K562 (cell line): ENCODE data around the gene PKD1. TPM values are rescaled to one million over a fixed set of nuclear protein-coding genes. Genes with fewer than 3 reads are reported as not detected.
A peak's percentile ranks its signal among the peaks of the same experiment; 100 is the strongest.

Experiments used
- ESRRA ChIP-seq: fragments of 450-650 bp; IDR thresholded peaks from 2 replicates; pipeline ENCODE4 v1.6.1; 2014; ENCODE audit warnings: low read depth, mild to moderate bottlenecking, moderate library complexity, borderline replicate concordance
- MAFF ChIP-seq: IDR thresholded peaks from 2 replicates; pipeline ENCODE4 v1.6.1; 2012; ENCODE audit warnings: low read length, improper control_type of control experiment
- NR1H2 ChIP-seq: sonication (generic); formaldehyde crosslinking; IDR thresholded peaks from 2 replicates; pipeline ENCODE4 v1.4.0; 2020; ENCODE audit warnings: mild to moderate bottlenecking, missing genetic modification reagents
- RHOXF2B ChIP-seq: fragments of 250-450 bp; sonication (Bioruptor Pico); conservative IDR thresholded peaks from 2 replicates; pipeline ENCODE4 v1.5.1; 2021
- ZNF184 ChIP-seq: sonication (generic); formaldehyde crosslinking; IDR thresholded peaks from 2 replicates; pipeline ENCODE4 v1.5.0; 2020; ENCODE audit warnings: missing genetic modification reagents
- ZNF274 ChIP-seq: IDR thresholded peaks from 2 replicates; pipeline ENCODE4 v1.6.1; 2011; ENCODE audit warnings: low read depth, mild to moderate bottlenecking, low read length, moderate library complexity, borderline replicate concordance
- ZNF561 ChIP-seq: fragments of 450-650 bp; formaldehyde crosslinking; conservative IDR thresholded peaks from 2 replicates; pipeline ENCODE4 v1.4.0; 2020; ENCODE audit warnings: mild to moderate bottlenecking, moderate library complexity
- ZZZ3 ChIP-seq: fragments of 450-650 bp; IDR thresholded peaks from 2 replicates; pipeline ENCODE4 v1.6.1; 2016; ENCODE audit warnings: antibody characterized with exemption, mild to moderate bottlenecking, moderate library complexity
- polyA plus RNA-seq, 8 experiments: library from polyadenylated mRNA; depleted of rRNA in 4 of 8; stranded (reverse) in 5 of 8; unstranded in 3 of 8; fragments of >200 nt; fragmentation: Nextera tagmentation in 2 of 8; fragmentation: Illumina TruSeq in 1 of 8; extraction: Ambion mirVana in 2 of 8; extraction: Trizol in 1 of 8; gene quantifications; 2 replicates each; pipeline versions ENCODE4 v1.2.1 to v1.2.3, GENCODE V29; 2011 to 2014; ENCODE audit warnings: inconsistent platforms in 1 of 8, missing spikeins in 1 of 8
- total RNA-seq, 7 experiments: library from RNA; depleted of rRNA in 6 of 7; stranded (reverse); fragments of >200 nt in 6 of 7; fragmentation: Illumina TruSeq in 2 of 7; extraction: Trizol in 2 of 7; gene quantifications; 2 replicates each; pipeline versions ENCODE4 v1.2.1 to v1.2.3, GENCODE V29; 2011 to 2021; ENCODE audit warnings: low replicate concordance in 1 of 7
- TF ChIP-seq, protein P1 (sequence below): fragments of 450-650 bp; IDR thresholded peaks from 2 replicates; pipeline ENCODE4 v1.6.1; 2016; ENCODE audit warnings: low read depth
- TF ChIP-seq, protein P2 (sequence below), 2 experiments: fragments of 450-650 bp in 1 of 2; IDR thresholded peaks; 2 replicates each; pipeline ENCODE4 v1.6.1; 2011 to 2017; ENCODE audit warnings: low read depth in 2 of 2, antibody characterized with exemption in 1 of 2, borderline replicate concordance in 1 of 2, low read length in 1 of 2, mild to moderate bottlenecking in 1 of 2, mixed read lengths in 1 of 2; ENCODE audit not compliant: control insufficient read depth in 1 of 2
- TF ChIP-seq, protein P3 (sequence below): IDR thresholded peaks from 2 replicates; pipeline ENCODE4 v1.6.1; 2014; ENCODE audit warnings: antibody characterized with exemption
- TF ChIP-seq, protein P4 (sequence below), 2 experiments: fragments of 450-650 bp; conservative IDR thresholded peaks; 2 replicates each; pipeline ENCODE4 v1.6.1; 2017; ENCODE audit warnings: mild to moderate bottlenecking in 2 of 2, moderate library complexity in 2 of 2

Gene PKD1
- total and polyA plus RNA-seq, 9 of the 15 experiments (the other 6 are each of a cell fraction or from before 2014, with no cell fraction given): 0.23 to 93.5 (median 12.6) TPM

DNA sequence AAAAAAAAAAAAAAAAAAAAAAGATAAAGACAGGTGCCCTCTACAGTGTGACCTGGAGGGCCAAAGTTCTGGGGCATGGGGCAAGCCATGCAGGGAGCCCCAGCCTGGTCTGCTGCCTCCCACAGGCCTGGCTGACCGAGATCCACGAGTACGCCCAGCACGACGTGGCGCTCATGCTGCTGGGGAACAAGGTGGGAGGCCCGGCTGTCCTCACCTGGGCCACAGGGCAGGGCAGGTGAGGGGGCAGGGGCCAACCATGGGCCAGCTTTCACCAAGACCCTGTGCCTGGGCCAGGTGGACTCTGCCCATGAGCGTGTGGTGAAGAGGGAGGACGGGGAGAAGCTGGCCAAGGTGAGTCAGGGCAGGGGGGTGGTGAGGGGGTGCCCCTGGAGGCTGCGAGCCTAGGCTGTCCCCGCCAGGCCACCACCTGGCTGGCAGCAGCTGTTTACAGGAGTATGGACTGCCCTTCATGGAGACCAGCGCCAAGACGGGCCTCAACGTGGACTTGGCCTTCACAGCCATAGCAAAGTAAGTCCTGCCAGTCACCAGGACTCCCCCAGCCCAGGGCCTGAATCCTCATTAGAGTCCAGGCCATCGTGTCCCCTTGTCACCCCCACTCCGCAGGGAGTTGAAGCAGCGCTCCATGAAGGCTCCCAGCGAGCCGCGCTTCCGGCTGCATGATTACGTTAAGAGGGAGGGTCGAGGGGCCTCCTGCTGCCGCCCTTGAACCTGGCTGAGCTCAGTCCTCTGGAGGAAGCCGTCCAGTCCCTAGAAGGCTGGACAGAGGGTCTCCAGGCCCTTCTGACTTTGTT is 17.2 kb upstream of the PKD1 start (continued):
- TF ChIP-seq ESRRA (peak; percentile 77), ZNF274 (no peak), ZNF561 (no peak), MAFF (no peak), NR1H2 (CRISPR knock-in tag) (no peak), ZNF184 (CRISPR knock-in tag) (no peak), ZZZ3 (no peak), RHOXF2B (CRISPR knock-in tag) (no peak)
- TF ChIP-seq, protein P1, sequence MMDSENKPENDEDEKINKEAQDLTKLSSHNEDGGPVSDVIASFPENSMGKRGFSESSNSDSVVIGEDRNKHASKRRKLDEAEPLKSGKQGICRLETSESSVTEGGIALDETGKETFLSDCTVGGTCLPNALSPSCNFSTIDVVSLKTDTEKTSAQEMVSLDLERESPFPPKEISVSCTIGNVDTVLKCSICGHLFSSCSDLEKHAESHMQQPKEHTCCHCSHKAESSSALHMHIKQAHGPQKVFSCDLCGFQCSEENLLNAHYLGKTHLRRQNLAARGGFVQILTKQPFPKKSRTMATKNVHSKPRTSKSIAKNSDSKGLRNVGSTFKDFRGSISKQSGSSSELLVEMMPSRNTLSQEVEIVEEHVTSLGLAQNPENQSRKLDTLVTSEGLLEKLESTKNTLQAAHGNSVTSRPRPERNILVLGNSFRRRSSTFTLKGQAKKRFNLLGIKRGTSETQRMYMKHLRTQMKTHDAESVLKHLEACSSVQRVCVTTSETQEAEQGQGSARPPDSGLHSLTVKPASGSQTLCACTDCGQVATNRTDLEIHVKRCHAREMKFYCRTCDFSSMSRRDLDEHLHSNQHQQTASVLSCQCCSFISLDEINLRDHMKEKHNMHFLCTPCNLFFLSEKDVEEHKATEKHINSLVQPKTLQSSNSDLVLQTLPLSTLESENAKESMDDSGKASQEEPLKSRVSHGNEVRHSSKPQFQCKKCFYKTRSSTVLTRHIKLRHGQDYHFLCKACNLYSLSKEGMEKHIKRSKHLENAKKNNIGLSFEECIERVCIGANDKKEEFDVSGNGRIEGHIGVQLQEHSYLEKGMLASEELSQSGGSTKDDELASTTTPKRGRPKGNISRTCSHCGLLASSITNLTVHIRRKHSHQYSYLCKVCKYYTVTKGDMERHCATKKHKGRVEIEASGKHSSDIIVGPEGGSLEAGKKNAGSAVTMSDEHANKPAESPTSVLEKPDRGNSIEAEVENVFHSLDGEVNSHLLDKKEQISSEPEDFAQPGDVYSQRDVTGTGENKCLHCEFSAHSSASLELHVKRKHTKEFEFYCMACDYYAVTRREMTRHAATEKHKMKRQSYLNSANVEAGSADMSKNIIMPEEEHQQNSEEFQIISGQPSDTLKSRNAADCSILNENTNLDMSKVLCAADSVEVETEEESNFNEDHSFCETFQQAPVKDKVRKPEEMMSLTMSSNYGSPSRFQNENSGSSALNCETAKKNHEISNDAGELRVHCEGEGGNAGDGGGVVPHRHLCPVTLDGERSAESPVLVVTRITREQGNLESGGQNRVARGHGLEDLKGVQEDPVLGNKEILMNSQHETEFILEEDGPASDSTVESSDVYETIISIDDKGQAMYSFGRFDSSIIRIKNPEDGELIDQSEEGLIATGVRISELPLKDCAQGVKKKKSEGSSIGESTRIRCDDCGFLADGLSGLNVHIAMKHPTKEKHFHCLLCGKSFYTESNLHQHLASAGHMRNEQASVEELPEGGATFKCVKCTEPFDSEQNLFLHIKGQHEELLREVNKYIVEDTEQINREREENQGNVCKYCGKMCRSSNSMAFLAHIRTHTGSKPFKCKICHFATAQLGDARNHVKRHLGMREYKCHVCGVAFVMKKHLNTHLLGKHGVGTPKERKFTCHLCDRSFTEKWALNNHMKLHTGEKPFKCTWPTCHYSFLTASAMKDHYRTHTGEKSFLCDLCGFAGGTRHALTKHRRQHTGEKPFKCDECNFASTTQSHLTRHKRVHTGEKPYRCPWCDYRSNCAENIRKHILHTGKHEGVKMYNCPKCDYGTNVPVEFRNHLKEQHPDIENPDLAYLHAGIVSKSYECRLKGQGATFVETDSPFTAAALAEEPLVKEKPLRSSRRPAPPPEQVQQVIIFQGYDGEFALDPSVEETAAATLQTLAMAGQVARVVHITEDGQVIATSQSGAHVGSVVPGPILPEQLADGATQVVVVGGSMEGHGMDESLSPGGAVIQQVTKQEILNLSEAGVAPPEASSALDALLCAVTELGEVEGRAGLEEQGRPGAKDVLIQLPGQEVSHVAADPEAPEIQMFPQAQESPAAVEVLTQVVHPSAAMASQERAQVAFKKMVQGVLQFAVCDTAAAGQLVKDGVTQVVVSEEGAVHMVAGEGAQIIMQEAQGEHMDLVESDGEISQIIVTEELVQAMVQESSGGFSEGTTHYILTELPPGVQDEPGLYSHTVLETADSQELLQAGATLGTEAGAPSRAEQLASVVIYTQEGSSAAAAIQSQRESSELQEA: no peak; the same call in 1 of the 2 replicates
- TF ChIP-seq, protein P2, sequence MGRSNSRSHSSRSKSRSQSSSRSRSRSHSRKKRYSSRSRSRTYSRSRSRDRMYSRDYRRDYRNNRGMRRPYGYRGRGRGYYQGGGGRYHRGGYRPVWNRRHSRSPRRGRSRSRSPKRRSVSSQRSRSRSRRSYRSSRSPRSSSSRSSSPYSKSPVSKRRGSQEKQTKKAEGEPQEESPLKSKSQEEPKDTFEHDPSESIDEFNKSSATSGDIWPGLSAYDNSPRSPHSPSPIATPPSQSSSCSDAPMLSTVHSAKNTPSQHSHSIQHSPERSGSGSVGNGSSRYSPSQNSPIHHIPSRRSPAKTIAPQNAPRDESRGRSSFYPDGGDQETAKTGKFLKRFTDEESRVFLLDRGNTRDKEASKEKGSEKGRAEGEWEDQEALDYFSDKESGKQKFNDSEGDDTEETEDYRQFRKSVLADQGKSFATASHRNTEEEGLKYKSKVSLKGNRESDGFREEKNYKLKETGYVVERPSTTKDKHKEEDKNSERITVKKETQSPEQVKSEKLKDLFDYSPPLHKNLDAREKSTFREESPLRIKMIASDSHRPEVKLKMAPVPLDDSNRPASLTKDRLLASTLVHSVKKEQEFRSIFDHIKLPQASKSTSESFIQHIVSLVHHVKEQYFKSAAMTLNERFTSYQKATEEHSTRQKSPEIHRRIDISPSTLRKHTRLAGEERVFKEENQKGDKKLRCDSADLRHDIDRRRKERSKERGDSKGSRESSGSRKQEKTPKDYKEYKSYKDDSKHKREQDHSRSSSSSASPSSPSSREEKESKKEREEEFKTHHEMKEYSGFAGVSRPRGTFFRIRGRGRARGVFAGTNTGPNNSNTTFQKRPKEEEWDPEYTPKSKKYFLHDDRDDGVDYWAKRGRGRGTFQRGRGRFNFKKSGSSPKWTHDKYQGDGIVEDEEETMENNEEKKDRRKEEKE (IDR thresholded peaks at IDR 0.05; ENCODE audit: borderline replicate concordance in 1 of 2, control insufficient read depth in 1 of 2, low read depth in 2 of 2, low read length in 1 of 2): no peak
- TF ChIP-seq, protein P3, sequence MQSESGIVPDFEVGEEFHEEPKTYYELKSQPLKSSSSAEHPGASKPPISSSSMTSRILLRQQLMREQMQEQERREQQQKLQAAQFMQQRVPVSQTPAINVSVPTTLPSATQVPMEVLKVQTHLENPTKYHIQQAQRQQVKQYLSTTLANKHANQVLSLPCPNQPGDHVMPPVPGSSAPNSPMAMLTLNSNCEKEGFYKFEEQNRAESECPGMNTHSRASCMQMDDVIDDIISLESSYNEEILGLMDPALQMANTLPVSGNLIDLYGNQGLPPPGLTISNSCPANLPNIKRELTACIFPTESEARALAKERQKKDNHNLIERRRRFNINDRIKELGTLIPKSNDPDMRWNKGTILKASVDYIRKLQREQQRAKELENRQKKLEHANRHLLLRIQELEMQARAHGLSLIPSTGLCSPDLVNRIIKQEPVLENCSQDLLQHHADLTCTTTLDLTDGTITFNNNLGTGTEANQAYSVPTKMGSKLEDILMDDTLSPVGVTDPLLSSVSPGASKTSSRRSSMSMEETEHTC: no peak
- TF ChIP-seq, protein P4, sequence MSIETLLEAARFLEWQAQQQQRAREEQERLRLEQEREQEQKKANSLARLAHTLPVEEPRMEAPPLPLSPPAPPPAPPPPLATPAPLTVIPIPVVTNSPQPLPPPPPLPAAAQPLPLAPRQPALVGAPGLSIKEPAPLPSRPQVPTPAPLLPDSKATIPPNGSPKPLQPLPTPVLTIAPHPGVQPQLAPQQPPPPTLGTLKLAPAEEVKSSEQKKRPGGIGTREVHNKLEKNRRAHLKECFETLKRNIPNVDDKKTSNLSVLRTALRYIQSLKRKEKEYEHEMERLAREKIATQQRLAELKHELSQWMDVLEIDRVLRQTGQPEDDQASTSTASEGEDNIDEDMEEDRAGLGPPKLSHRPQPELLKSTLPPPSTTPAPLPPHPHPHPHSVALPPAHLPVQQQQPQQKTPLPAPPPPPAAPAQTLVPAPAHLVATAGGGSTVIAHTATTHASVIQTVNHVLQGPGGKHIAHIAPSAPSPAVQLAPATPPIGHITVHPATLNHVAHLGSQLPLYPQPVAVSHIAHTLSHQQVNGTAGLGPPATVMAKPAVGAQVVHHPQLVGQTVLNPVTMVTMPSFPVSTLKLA (conservative IDR thresholded peaks at IDR 0.05): peak in 1 of 2 experiments; percentile 61; a peak in 2 of 4 replicates
